ENCODE measurements around the gene LARGE1. TPM values are rescaled to one million over a fixed set of nuclear protein-coding genes. Genes with fewer than 3 reads are reported as not detected.
"Not testable (repeated sequence)": the region's sequence is repeated elsewhere in the genome, so short reads cannot be mapped to it uniquely, and the experiment has no call there.

The LARGE1 gene
- polyA plus RNA-seq, 6 donors from 2014 or later: 3.6 to 9.5 (median 5.6) TPM

DNA sequence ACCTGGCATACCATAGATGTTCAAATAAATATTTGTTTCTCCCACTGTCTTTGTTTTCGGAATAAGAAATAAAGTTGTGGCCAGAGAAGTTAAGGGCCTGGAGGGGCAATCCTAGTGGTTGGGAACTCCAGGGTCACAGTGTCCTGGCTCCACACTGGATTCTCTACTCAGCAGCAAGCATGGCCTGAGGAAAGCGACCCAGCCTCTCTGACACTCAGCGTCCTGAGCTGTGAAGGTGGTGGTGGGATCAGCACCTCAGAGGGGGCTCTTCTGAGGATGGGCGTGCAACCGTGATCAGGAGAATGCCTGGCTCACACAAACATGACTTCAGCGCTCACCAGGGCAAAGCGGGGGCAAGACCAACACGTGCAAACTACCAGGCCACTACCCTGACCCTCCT is 59.9 kb downstream of the LARGE1 start:
- no peak for DNase-seq
- H3K4me3 Mint-ChIP-seq: no peak overlapping the region

DNA sequence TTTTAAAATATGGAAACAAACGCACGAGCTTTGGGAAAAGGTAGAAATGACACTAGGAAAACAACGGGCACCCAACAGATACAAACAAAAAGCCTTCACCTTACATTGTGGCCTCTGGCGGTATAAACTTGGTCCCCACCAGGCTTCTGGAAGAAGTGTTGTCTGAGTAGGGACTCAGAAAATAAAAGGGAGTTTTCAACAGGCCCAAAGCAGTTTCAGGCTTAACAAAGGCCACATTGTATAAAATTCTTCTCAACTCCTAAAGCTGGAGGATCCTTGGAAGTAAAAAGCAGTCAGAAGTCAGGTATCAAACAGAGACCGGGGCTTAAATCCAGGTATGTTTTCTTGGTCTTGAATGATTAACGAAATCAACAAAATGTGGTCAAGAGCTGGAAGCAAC is 61.0 kb downstream of the LARGE1 start:
- no peak overlapping the region for H3K4me3 Mint-ChIP-seq
- no peaks in the 10 kb centered on the region for H3K27me3 Mint-ChIP-seq
- H3K9me3 Mint-ChIP-seq: peaks cover 0 to 3% (median 0%) of the 10 kb centered on the region in 7 donors
- peak overlapping the region in 2 of 6 donors; percentile 19 to 78 for H3K27ac Mint-ChIP-seq
- DNase-seq (no peak), ATAC-seq (ENCODE audit: low read depth in 2 of 2) (no peak)
- peaks cover 8 to 55% (median 26%) of the 10 kb centered on the region in 3 donors for H3K4me1 Mint-ChIP-seq
- no peaks in the 10 kb centered on the region for H3K36me3 Mint-ChIP-seq

More for the DNA sequence above, 59.9 kb downstream of the LARGE1 start:
- Mint-ChIP-seq H3K27me3 (no peaks in the 10 kb centered on the region), H3K4me1 (peaks cover 18 to 58% (median 30%) of the 10 kb centered on the region in 3 donors), H3K27ac (no peak overlapping the region), H3K9me3 (peaks cover 0 to 3% (median 0%) of the 10 kb centered on the region in 7 donors), H3K36me3 (no peaks in the 10 kb centered on the region)
- ATAC-seq (ENCODE audit: low read depth in 2 of 2): no peak

DNA sequence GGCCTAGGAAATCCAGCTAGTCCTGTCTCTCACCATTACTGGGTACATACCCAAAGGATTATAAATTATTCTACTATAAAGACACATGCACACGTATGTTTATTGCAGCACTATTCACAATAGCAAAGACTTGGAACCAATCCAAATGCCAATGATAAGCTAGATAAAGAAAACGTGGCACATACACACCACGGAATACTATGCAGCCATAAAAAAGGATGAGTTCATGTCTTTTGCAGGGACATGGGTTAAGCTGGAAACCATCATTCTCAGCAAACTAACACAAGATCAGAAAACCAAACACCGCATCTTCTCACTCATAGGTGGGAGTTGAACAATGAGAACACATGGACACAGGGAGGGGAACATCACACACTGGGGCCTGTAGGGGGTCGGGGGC is 61.6 kb downstream of the LARGE1 start:
- not testable (repeated sequence) for H3K4me3 Mint-ChIP-seq; H3K27me3 Mint-ChIP-seq; H3K9me3 Mint-ChIP-seq; ATAC-seq (ENCODE audit: low read depth in 2 of 2); DNase-seq; H3K36me3 Mint-ChIP-seq
- peak overlapping the region in 1 of 6 donors; percentile 56 for H3K27ac Mint-ChIP-seq
- peaks cover 11 to 57% (median 28%) of the 10 kb centered on the region in 3 donors for H3K4me1 Mint-ChIP-seq

DNA sequence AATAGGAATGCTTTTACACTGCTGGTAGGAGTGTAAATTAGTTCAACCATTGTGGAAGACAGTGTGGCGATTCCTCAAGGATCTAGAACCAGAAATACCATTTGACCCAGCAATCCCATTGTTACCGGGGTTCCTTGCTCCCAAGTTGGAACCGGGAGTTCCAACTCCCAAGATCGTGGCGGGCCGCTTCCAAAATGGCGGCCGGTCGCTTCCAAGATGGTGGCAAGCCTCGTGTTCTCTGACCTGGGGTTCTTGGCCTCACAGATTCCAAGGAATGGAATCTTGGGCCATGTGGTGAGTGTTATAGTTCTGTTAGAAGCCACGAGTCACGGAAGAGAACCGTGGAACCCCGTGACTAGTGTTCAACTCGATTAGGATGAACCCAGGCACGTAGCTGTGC is 62.5 kb downstream of the LARGE1 start:
- Mint-ChIP-seq H3K4me1 (peaks cover 19 to 60% (median 30%) of the 10 kb centered on the region in 3 donors), H3K4me3 (peak overlapping the region in 1 of 8 donors; percentile 67), H3K27ac (peak overlapping the region in 1 of 6 donors; percentile 92)
- not testable (repeated sequence) for ATAC-seq (ENCODE audit: low read depth in 2 of 2); H3K36me3 Mint-ChIP-seq; DNase-seq; H3K27me3 Mint-ChIP-seq; H3K9me3 Mint-ChIP-seq

DNA sequence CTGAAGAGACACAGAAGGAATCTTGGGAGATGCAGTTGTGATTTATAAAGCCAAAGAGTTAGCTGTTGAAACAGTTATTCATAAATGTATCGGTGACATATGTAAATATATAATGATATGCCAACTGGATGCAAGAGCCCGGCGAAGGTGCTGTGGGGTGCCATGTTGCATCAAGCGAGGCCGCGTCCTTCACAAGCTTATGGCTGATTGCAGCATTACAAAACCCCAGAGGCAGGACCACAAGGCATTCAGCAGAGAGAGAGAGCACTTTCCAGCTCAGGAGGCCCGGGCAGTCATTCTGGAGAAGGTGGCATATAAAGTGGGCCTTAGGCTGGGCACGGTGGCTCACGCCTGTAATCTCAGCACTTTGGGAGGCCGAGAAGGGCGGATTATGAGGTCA is 65.6 kb downstream of the LARGE1 start:
- ATAC-seq (ENCODE audit: low read depth in 2 of 2): no peak
- Mint-ChIP-seq H3K4me1 (peaks cover 23 to 57% (median 35%) of the 10 kb centered on the region in 3 donors), H3K36me3 (peaks cover 0 to 8% of the 10 kb centered on the region in 2 donors), H3K4me3 (peak overlapping the region in 4 of 8 donors; percentile 78 to 93 (median 90)), H3K27me3 (no peaks in the 10 kb centered on the region), H3K27ac (peak overlapping the region; percentile 50 to 92 (median 74)), H3K9me3 (peaks cover 0 to 3% (median 0%) of the 10 kb centered on the region in 7 donors)
- no peak for DNase-seq

DNA sequence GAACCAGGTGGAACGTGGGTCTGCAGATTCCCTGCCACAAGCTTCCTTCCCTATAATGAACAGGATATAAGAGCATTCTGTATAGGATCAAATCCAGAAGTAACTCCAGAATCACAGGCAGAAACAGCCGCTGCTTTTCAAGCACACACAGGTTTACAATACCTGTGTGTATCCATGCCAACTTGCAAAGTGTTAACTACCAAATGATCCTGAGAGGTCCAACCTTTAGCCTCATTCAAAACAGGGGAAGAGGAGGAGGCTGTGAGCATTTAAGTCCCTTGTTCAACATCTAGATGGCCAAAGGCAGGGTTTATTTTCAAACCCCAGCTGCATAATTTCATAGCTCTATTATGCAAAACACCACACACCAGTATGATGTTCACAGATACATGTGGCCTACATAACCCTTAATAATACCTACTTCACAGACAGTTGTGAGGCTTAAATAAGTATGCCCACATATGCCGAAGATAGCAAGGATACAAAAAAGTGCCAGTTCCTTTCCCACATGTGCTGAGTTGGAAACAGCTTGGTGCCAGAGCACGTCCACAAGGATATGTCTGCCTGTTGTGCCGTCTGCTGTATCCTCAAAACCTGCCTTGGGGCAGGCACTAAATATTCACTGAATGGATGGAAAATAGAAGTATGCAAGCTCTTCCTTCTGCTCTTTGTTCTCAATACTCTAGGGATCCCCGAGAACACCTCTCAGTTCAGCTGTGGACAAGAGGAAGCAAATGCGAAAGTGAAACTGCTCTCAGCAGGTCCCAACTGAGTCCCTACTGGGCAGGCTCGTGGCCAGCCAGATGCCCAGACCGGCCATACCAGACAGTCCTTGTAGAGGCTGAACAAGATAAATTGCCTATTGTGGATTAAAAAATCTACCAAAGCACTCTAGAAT is 66.8 kb downstream of the LARGE1 start:
- H3K27ac Mint-ChIP-seq: peak overlapping the region; percentile 79 to 92 (median 88)
- H3K4me3 Mint-ChIP-seq: peak overlapping the region; percentile 67 to 93 (median 90)
- H3K4me1 Mint-ChIP-seq: peaks cover 27 to 65% (median 35%) of the 10 kb centered on the region in 3 donors
- peaks cover 0 to 4% (median 0%) of the 10 kb centered on the region in 7 donors for H3K9me3 Mint-ChIP-seq
- H3K36me3 Mint-ChIP-seq: peaks cover 9 to 12% of the 10 kb centered on the region in 2 donors
- peak; percentile 42 for DNase-seq
- no peaks in the 10 kb centered on the region for H3K27me3 Mint-ChIP-seq
- ATAC-seq (ENCODE audit: low read depth in 2 of 2): peak; percentile 97 to 98

DNA sequence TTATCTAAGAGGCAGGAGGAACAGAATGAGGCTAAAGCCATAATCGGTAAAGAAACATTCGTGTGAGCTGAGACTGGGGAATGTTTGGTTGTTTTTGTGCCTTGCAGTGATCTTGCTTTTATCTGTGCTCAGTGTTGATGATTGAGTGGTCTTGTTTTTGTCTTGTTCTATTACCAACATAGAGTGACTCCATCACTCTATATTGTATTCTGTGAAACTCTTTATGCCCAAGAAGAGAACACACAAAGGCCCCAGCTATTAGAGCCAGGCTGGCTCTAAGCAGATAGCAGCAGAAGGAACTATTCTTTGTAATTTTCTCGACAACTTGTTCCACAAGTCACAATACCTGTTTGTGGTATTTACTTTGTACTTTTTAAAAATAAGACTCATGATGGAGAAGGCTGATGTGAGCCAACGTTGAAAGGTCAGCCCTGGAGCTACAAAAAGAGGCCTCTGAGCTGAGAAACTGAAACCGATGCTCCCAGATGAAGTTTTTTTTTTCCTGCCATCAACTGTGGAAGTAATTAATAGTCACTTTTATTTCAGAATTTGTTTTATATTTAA is 68.4 kb downstream of the LARGE1 start:
- Mint-ChIP-seq H3K27ac (no peak overlapping the region), H3K9me3 (peaks cover 3 to 15% (median 10%) of the 10 kb centered on the region in 7 donors), H3K4me1 (peaks cover 27 to 61% (median 35%) of the 10 kb centered on the region in 3 donors), H3K4me3 (peak overlapping the region in 2 of 8 donors; percentile 20 to 44), H3K27me3 (no peaks in the 10 kb centered on the region), H3K36me3 (peaks cover 20% of the 10 kb centered on the region in 2 donors)
- ATAC-seq (ENCODE audit: low read depth in 2 of 2) (no peak), DNase-seq (no peak)

DNA sequence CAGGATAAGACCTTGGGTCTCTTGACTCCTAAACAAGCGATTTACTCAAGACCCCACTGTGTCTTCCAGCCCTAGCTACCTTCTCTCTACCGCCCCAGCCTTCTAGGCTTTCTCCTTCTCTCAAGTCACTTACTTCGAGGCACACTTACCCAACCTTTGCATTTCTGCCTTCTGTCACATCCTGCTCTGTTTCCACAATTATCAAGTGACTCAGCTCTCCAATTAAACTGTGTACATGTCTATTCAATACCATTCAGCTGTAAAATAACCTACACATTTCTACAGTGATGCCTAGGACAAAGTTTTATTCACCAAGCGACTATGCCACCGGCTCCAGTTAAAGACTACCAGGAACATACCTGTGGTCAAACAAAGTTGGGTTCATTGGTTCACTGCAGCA is 69.0 kb downstream of the LARGE1 start:
- Mint-ChIP-seq H3K9me3 (peaks cover 6 to 21% (median 14%) of the 10 kb centered on the region in 7 donors), H3K27me3 (no peaks in the 10 kb centered on the region), H3K36me3 (peaks cover 23% of the 10 kb centered on the region in 2 donors), H3K4me1 (peaks cover 27 to 59% (median 35%) of the 10 kb centered on the region in 3 donors), H3K27ac (peak overlapping the region in 1 of 6 donors; percentile 47), H3K4me3 (no peak overlapping the region)
- DNase-seq (no peak), ATAC-seq (ENCODE audit: low read depth in 2 of 2) (no peak)

DNA sequence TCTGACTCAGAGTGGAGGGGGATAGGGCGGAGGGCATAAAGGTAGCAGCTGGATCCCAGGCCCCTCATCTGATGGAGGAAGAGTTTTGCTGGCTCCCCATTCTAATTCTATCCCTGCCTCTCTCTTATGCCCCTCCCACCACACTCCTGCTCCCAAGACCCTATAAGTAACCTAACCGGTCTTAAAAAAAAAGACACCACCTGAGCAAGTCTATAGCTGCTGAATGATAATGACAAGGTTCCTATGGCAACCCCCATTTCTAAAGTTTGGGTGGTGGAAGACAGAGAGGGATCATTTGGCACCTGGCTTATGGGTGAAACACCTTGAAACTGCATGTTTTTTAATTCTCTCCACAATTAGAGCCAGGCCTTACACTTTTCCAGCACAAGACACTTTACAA is 69.6 kb downstream of the LARGE1 start:
- no peak for ATAC-seq (ENCODE audit: low read depth in 2 of 2)

DNA sequence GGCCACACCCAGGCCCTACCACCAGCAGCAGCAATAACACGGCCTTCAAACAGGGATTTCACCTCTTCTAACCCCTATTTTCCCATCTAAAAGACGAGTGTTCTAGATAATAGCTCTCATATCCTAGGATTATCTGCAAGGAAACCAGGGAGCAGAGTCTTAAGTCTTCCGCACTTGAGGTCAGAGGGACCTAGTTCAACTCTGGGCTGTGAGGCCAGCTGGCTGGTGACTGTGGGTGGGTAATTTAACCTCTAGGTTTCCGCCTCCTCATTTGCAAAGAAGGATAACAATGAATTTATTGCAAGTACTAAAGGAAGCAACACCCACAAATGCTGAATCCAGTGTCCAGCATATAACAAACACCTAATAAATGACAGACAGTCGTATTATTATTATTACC is 70.1 kb downstream of the LARGE1 start:
- DNase-seq: no peak
- Mint-ChIP-seq H3K4me3 (peak overlapping the region in 1 of 8 donors; percentile 17), H3K36me3 (peaks cover 23 to 29% of the 10 kb centered on the region in 2 donors), H3K27me3 (no peaks in the 10 kb centered on the region), H3K4me1 (peaks cover 27 to 52% (median 35%) of the 10 kb centered on the region in 3 donors), H3K27ac (peak overlapping the region in 2 of 6 donors; percentile 33 to 47), H3K9me3 (peaks cover 8 to 25% (median 14%) of the 10 kb centered on the region in 7 donors)
- ATAC-seq (ENCODE audit: low read depth in 2 of 2): no peak

More for the DNA sequence above, 69.6 kb downstream of the LARGE1 start:
- peaks cover 27 to 55% (median 35%) of the 10 kb centered on the region in 3 donors for H3K4me1 Mint-ChIP-seq
- peaks cover 23 to 26% of the 10 kb centered on the region in 2 donors for H3K36me3 Mint-ChIP-seq
- DNase-seq: no peak
- no peaks in the 10 kb centered on the region for H3K27me3 Mint-ChIP-seq
- H3K9me3 Mint-ChIP-seq: peaks cover 6 to 23% (median 14%) of the 10 kb centered on the region in 7 donors
- H3K4me3 Mint-ChIP-seq: no peak overlapping the region
- H3K27ac Mint-ChIP-seq: peak overlapping the region in 2 of 6 donors; percentile 47

DNA sequence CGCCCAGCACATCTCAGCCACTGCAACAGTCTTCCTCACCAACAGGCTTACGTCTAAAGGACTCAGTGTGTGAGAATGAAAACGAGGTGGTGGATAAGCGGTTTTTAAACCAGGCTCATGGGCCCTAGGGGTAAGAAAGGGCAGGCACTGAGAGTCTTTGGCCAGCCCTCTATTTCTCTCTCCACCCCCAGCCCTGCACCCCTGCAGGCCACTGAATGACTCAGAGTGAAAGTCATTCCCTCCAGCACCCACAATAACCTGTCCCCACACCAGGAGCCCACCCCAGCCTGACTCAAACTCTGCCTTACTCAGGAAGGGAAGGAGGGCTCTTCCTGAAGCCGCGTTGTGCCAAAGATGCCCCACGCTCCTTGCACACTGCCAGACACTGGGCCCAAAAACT is 72.0 kb downstream of the LARGE1 start:
- H3K4me1 Mint-ChIP-seq: peaks cover 22 to 50% (median 23%) of the 10 kb centered on the region in 3 donors
- no peak overlapping the region for H3K4me3 Mint-ChIP-seq
- H3K9me3 Mint-ChIP-seq: peaks cover 8 to 25% (median 14%) of the 10 kb centered on the region in 7 donors
- DNase-seq (no peak), ATAC-seq (ENCODE audit: low read depth in 2 of 2) (no peak)
- H3K36me3 Mint-ChIP-seq: peaks cover 23 to 29% of the 10 kb centered on the region in 2 donors
- no peak overlapping the region for H3K27ac Mint-ChIP-seq
- no peaks in the 10 kb centered on the region for H3K27me3 Mint-ChIP-seq

DNA sequence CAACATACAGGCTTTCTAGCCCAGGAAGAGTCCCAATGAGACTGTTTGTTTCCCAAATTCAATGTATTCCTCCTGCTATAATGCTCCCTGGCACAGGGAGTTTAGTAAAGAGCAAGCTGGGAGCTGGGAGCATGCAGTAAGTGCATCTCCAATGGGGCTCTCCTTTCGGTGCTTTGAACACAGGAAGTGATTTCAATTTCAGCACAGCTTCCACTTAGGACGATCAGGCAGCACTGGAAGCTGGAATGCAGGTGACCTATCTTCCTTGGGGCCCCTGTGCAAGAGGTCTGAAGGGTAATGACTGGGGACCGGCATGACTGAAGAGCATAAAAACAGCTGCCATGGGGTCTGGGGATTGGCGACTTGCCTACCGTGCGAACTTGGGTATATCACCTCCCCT is 76.0 kb downstream of the LARGE1 start:
- Mint-ChIP-seq H3K36me3 (peaks cover 14 to 28% of the 10 kb centered on the region in 2 donors), H3K9me3 (peaks cover 8 to 25% (median 14%) of the 10 kb centered on the region in 7 donors), H3K4me3 (no peak overlapping the region), H3K27me3 (no peaks in the 10 kb centered on the region), H3K27ac (no peak overlapping the region), H3K4me1 (peaks cover 28 to 59% (median 30%) of the 10 kb centered on the region in 3 donors)
- DNase-seq (no peak), ATAC-seq (ENCODE audit: low read depth in 2 of 2) (no peak)

DNA sequence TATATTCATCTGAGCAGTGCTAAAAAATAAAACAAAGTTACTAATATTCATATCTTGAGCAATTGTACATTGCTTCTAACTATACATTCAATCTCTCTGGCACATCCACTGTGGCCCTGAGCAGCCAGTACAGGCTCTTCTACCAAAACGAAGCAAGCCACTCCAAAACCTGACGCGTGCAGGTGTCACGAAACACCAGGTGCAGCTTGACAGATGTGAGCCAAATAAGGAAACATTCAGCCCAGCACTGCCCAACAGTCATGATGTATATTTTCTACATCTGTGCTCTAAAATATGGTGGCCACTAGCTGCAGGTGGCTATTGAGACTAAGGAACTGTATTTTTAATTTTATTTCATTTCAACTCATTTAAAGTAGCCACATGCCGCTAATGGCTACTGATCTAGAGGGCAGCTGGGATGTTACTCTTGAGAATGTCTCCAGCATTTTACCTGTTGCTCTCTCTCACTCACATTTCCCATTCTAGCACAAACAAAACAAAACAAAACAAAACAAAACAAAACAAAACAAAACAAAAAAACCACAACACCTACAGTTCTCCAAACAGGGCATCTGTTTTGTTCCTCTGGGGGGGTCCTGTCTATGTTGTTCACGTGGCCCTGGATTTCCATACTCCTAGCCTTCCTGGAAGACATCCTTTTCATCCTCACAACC is 77.7 kb downstream of the LARGE1 start:
- Mint-ChIP-seq H3K27ac (peak overlapping the region in 2 of 6 donors; percentile 35 to 84), H3K36me3 (peaks cover 7 to 15% of the 10 kb centered on the region in 2 donors), H3K4me1 (peaks cover 28 to 57% (median 36%) of the 10 kb centered on the region in 3 donors), H3K27me3 (no peaks in the 10 kb centered on the region), H3K9me3 (peaks cover 5 to 16% (median 8%) of the 10 kb centered on the region in 7 donors), H3K4me3 (peak overlapping the region in 2 of 8 donors; percentile 10 to 19)
- DNase-seq (no peak), ATAC-seq (ENCODE audit: low read depth in 2 of 2) (peak in 1 of 2 donors; percentile 62)
